Measurements from ENCODE around the gene VMP1. TPM values are rescaled to one million over a fixed set of nuclear protein-coding genes. Genes with fewer than 3 reads are reported as not detected.
"Not testable (repeated sequence)": the region's sequence is repeated elsewhere in the genome, so short reads cannot be mapped to it uniquely, and the experiment has no call there.

Gene VMP1
- total RNA-seq, 1 donor from 2014 or later, result 50.8 TPM

GRCh38 chr17:59825533-59826322 is 118.3 kb downstream of the VMP1 start:
- peaks cover 29% of the 10 kb centered on the region for H3K4me1 ChIP-seq
- DNase-seq, result no peak
- intact Hi-C loops (cut with micrococcal nuclease), result no loop called here

DNA sequence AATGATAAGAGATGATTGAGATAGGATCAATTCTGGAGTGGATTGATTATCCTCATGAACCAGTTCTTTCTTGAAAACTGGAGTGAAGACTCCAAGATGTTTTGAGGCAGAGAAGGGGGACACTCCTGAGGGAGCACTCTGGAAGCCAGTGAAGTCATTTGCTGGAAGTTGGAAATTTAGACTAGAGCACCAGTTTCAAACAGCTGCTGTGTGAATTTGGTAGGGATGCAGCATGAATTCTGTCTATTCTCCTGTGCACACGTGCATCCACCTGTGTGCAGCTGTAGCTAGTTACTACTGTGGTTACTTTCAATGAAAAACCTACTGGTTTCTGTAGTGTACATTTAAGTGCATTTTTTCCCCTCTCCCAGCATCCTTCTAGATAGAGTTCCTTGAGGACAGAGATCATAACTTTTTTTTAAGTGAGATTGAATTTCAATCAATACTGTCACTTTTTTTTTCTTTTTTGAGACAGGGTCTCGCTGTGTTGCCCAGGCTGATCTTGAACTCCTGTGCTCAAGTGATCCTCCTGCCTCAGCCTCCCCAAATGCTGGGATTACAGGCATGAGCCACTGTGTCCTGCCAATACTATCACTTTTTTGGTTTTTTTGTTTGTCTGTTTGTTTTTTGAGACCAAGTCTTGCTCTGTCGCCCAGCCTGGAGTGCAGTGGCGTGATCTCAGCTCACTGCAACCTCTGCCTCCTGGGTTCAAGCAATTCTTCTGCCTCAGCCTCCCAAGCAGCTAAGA is 119.4 kb downstream of the VMP1 start:
- no peak overlapping the region for H3K4me3 ChIP-seq
- intact Hi-C loops (cut with micrococcal nuclease), result no loop called here
- H3K27me3 ChIP-seq (ENCODE audit: low read depth), result no peaks in the 10 kb centered on the region
- H3K4me1 ChIP-seq, result peaks cover 32% of the 10 kb centered on the region
- H3K9me3 ChIP-seq (replicated peaks), result no peaks in the 10 kb centered on the region
- H3K36me3 ChIP-seq, result peaks cover 5% of the 10 kb centered on the region
- DNase-seq, result no peak
- no peak overlapping the region for H3K27ac ChIP-seq (replicated peaks)
- no peak for TF ChIP-seq CTCF (IDR thresholded peaks at IDR 0.05; ENCODE audit: borderline replicate concordance)

More at GRCh38 chr17:59825533-59826322, 118.3 kb downstream of the VMP1 start:
- no peaks in the 10 kb centered on the region for H3K9me3 ChIP-seq (replicated peaks)
- no peak overlapping the region for H3K4me3 ChIP-seq
- H3K27ac ChIP-seq (replicated peaks), result peak overlapping the region; percentile 46
- no peaks in the 10 kb centered on the region for H3K27me3 ChIP-seq (ENCODE audit: low read depth)
- TF ChIP-seq CTCF (IDR thresholded peaks at IDR 0.05; ENCODE audit: borderline replicate concordance), result no peak
- H3K36me3 ChIP-seq, result peaks cover 10% of the 10 kb centered on the region

GRCh38 chr17:59827721-59828477 is 120.4 kb downstream of the VMP1 start:
- Histone ChIP-seq H3K4me1 (peaks cover 34% of the 10 kb centered on the region), H3K27me3 (ENCODE audit: low read depth) (no peaks in the 10 kb centered on the region), H3K36me3 (peaks cover under 1% of the 10 kb centered on the region), H3K9me3 (replicated peaks) (no peaks in the 10 kb centered on the region), H3K27ac (replicated peaks) (peak overlapping the region; percentile 66), H3K4me3 (no peak overlapping the region)
- intact Hi-C loops (cut with micrococcal nuclease), result no loop called here
- no peak for DNase-seq
- TF ChIP-seq CTCF (IDR thresholded peaks at IDR 0.05; ENCODE audit: borderline replicate concordance), result no peak

GRCh38 chr17:59828478-59828760 is 121.0 kb downstream of the VMP1 start:
- no peaks in the 10 kb centered on the region for H3K27me3 ChIP-seq (ENCODE audit: low read depth)
- H3K9me3 ChIP-seq (replicated peaks), result no peaks in the 10 kb centered on the region
- intact Hi-C loops (cut with micrococcal nuclease), result no loop called here
- H3K4me1 ChIP-seq, result peaks cover 39% of the 10 kb centered on the region
- H3K27ac ChIP-seq (replicated peaks), result peak overlapping the region; percentile 66
- no peaks in the 10 kb centered on the region for H3K36me3 ChIP-seq
- H3K4me3 ChIP-seq, result no peak overlapping the region
- no peak for DNase-seq
- no peak for TF ChIP-seq CTCF (IDR thresholded peaks at IDR 0.05; ENCODE audit: borderline replicate concordance)

- H3K27ac ChIP-seq (replicated peaks), result peak overlapping the region; percentile 66
- DNase-seq; H3K27me3 ChIP-seq (ENCODE audit: low read depth); H3K9me3 ChIP-seq (replicated peaks); H3K36me3 ChIP-seq; intact Hi-C loops (cut with micrococcal nuclease): not testable (repeated sequence)
- H3K4me1 ChIP-seq, result peaks cover 43% of the 10 kb centered on the region
- H3K4me3 ChIP-seq, result peak overlapping the region; percentile 1
These were observed 121.4 kb downstream of the VMP1 start for GRCh38 chr17:59828819-59829216.

Data from left ventricle myocardium inferior (tissue), 1 donor.